ENCODE results near the gene ABHD14A. TPM values are rescaled to one million over a fixed set of nuclear protein-coding genes. Genes with fewer than 3 reads are reported as not detected.

ABHD14A gene
- total RNA-seq, 1 donor from 2014 or later = 15.9 TPM

GRCh38 chr3:51938780-51939425 lies 36.0 kb upstream of the ABHD14A start:
- ATAC-seq (no peak), DNase-seq (ENCODE audit: low spot score) (peak; percentile 58)
- intact Hi-C loops (cut with DNase I) = no loop called here

GRCh38 chr3:51940648-51941462 lies 34.0 kb upstream of the ABHD14A start:
- peak; percentile 41 for DNase-seq (ENCODE audit: low spot score)
- intact Hi-C loops (cut with DNase I) = no loop called here
- no peak for ATAC-seq

- intact Hi-C loops (cut with DNase I) = no loop called here
- ATAC-seq (no peak), DNase-seq (ENCODE audit: low spot score) (no peak)
These were observed 33.4 kb upstream of the ABHD14A start for GRCh38 chr3:51941463-51941797.

- peak; percentile 100 for DNase-seq (ENCODE audit: low spot score)
- intact Hi-C loops (cut with DNase I) = no loop called here
- ATAC-seq = peak; percentile 97
These were observed 32.9 kb upstream of the ABHD14A start, which contains the start of the genes PARP3 and RRP9 for GRCh38 chr3:51941798-51942602. Gene PARP3, plus strand, starts transcription at chr3:51942363. Its CDS starts 993 bp downstream, at chr3:51943356. Gene RRP9, minus strand, starts transcription at chr3:51941904. Its CDS starts 37 bp downstream, at chr3:51941867.

GRCh38 chr3:51942603-51943450 lies 32.0 kb upstream of the ABHD14A start:
- ATAC-seq (peak; percentile 14), DNase-seq (ENCODE audit: low spot score) (peak; percentile 73)
- intact Hi-C loops (cut with DNase I) = no loop called here

GRCh38 chr3:51943451-51944391 lies 31.1 kb upstream of the ABHD14A start:
- intact Hi-C loops (cut with DNase I) = no loop called here
- ATAC-seq (no peak), DNase-seq (ENCODE audit: low spot score) (peak; percentile 68)

GRCh38 chr3:51944451-51945021 lies 30.3 kb upstream of the ABHD14A start:
- ATAC-seq (no peak), DNase-seq (ENCODE audit: low spot score) (no peak)
- intact Hi-C loops (cut with DNase I) = no loop called here

- ATAC-seq = no peak
- DNase-seq (ENCODE audit: low spot score) = no peak
- intact Hi-C loops (cut with DNase I) = no loop called here
These were observed 29.6 kb upstream of the ABHD14A start for GRCh38 chr3:51945031-51945840.

GRCh38 chr3:51945926-51946705 lies 28.7 kb upstream of the ABHD14A start:
- intact Hi-C loops (cut with DNase I) = no loop called here
- DNase-seq (ENCODE audit: low spot score) (no peak), ATAC-seq (no peak)

GRCh38 chr3:51946796-51947195 lies 28.1 kb upstream of the ABHD14A start:
- ATAC-seq (no peak), DNase-seq (ENCODE audit: low spot score) (no peak)
- intact Hi-C loops (cut with DNase I) = no loop called here

- ATAC-seq (no peak), DNase-seq (ENCODE audit: low spot score) (no peak)
- intact Hi-C loops (cut with DNase I) = no loop called here
These were observed 27.5 kb upstream of the ABHD14A start for GRCh38 chr3:51947215-51947900.

- intact Hi-C loops (cut with DNase I) = no loop called here
- no peak for ATAC-seq
These were observed 26.8 kb upstream of the ABHD14A start for GRCh38 chr3:51948016-51948580.

GRCh38 chr3:51949121-51949520 lies 25.7 kb upstream of the ABHD14A start:
- DNase-seq (ENCODE audit: low spot score) = no peak
- no peak for ATAC-seq
- intact Hi-C loops (cut with DNase I) = no loop called here

More at GRCh38 chr3:51948016-51948580, 26.8 kb upstream of the ABHD14A start:
- DNase-seq (ENCODE audit: low spot score) = no peak

- intact Hi-C loops (cut with DNase I) = no loop called here
- ATAC-seq (no peak), DNase-seq (ENCODE audit: low spot score) (no peak)
These were observed 24.0 kb upstream of the ABHD14A start for GRCh38 chr3:51950899-51951298.

- DNase-seq (ENCODE audit: low spot score) = no peak
- intact Hi-C loops (cut with DNase I) = no loop called here
These were observed 21.4 kb upstream of the ABHD14A start for GRCh38 chr3:51953445-51953844.

More at GRCh38 chr3:51953445-51953844, 21.4 kb upstream of the ABHD14A start:
- ATAC-seq = no peak

Measured in sciatic nerve (tissue), 2 donors.